Vein endothelial cell (primary cell): ENCODE measurements around the gene MBD1. TPM values are rescaled to one million over a fixed set of nuclear protein-coding genes. Genes with fewer than 3 reads are reported as not detected.

Experiments used
- small RNA-seq: library from RNA; depleted of rRNA; stranded (forward); fragments of <200 nt; gene quantifications from one replicate; pipeline ENCODE3, GENCODE V24; 2012
- total RNA-seq: library from RNA; depleted of rRNA; stranded (reverse); fragments of >200 nt; gene quantifications from 2 replicates; pipeline ENCODE4 v1.2.3, GENCODE V29; 2012

The MBD1 gene
- 65.4 and 72.5 TPM in 2 replicates for total RNA-seq

GRCh38 chr18:50281295-50281971, at the start of gene MBD1:
TSS of gene MBD1 (minus strand) at chr18:50281523. CDS start at chr18:50279992, 1,531 bp downstream.

GRCh38 chr18:50287441-50288347, 6.4 kb upstream of the MBD1 start, which contains the start of gene CXXC1:
TSS of gene CXXC1 (minus strand) at chr18:50287692. CDS start at chr18:50287589, 103 bp downstream.

GRCh38 chr18:50266248-50266704, 15.0 kb downstream of the MBD1 start, which contains the start of gene CFAP53:
TSS of gene CFAP53 (minus strand) at chr18:50266495. CDS start at chr18:50266404, 91 bp downstream.

Small RNA genes within 50 kb of the gene (small RNA-seq; reads per million reads assigned to genes)
- not detected for gene RNA5SP458

Other genes starting within 250 kb of the MBD1 start
- 0.65 and 0.96 TPM in 2 replicates for gene MYO5B, start 86.4 kb downstream of the MBD1 start, total RNA-seq
- gene CFAP53, start 15.0 kb downstream of the MBD1 start, total RNA-seq: under 0.01 and 0.10 TPM in 2 replicates
- 38.5 and 43.1 TPM in 2 replicates for gene CXXC1, start 6.2 kb upstream of the MBD1 start, total RNA-seq
- gene SKA1, start 93.5 kb upstream of the MBD1 start, total RNA-seq: 6.9 and 20.1 TPM in 2 replicates